CD4-positive, alpha-beta memory T cell (primary cell): ENCODE data around the gene DUS1L. TPM values are rescaled to one million over a fixed set of nuclear protein-coding genes. Genes with fewer than 3 reads are reported as not detected.
"Not testable (repeated sequence)": the region's sequence is repeated elsewhere in the genome, so short reads cannot be mapped to it uniquely, and the experiment has no call there.

Source experiments
- CTCF ChIA-PET: fragments of 350-600 bp; sonication (Branson Sonifier 250); formaldehyde crosslinking; loops from one replicate; lab custom pipeline; 2021; ENCODE audit warnings: inconsistent platforms; ENCODE audit not compliant: partially characterized antibody; lab: Charles Lee
- POLR2A ChIA-PET: fragments of 350-600 bp; sonication (Branson Sonifier 250); formaldehyde crosslinking; loops from one replicate; lab custom pipeline; 2021; ENCODE audit not compliant: partially characterized antibody; lab: Charles Lee
- DNase-seq, 5 donors: peaks; one replicate each; pipeline versions ENCODE4 v3.0.0 to v3.0.0-alpha.2; 2020 to 2022; ENCODE audit warnings: mixed read lengths in 1 of 5
- H3K27ac ChIP-seq: one replicate; pipeline ENCODE4 v1.7.0; 2013; ENCODE audit warnings: low read depth, low read length
- H3K27me3 ChIP-seq: 2 replicates; pipeline ENCODE4 v1.7.0; 2013; ENCODE audit warnings: mild to moderate bottlenecking, low read length, moderate library complexity; ENCODE audit not compliant: insufficient read depth
- H3K36me3 ChIP-seq: 2 replicates; pipeline ENCODE4 v1.7.0; 2013; ENCODE audit warnings: mild to moderate bottlenecking, low read length, moderate library complexity; ENCODE audit not compliant: insufficient read depth
- H3K4me1 ChIP-seq: 2 replicates; pipeline ENCODE4 v1.7.0; 2013; ENCODE audit warnings: mild to moderate bottlenecking, low read length, moderate library complexity; ENCODE audit not compliant: insufficient read depth
- H3K4me3 ChIP-seq, 2 donors: one replicate each; pipeline ENCODE4 v1.7.0; 2013; ENCODE audit warnings: low read length in 2 of 2, mild to moderate bottlenecking in 1 of 2
- H3K9me3 ChIP-seq, 2 donors: one replicate each; pipeline ENCODE4 v1.7.0; 2013; ENCODE audit warnings: low read length in 2 of 2, control low read depth in 1 of 2; ENCODE audit not compliant: control insufficient read depth in 1 of 2
- H3K27ac Mint-ChIP-seq, 7 donors: one replicate each; pipeline ENCODE4 v1.8.0; 2020 to 2021; ENCODE audit warnings: mixed read lengths in 7 of 7, mild to moderate bottlenecking in 6 of 7, inconsistent platforms in 3 of 7, moderate library complexity in 3 of 7
- H3K27me3 Mint-ChIP-seq, 2 donors: one replicate each; pipeline ENCODE4 v1.8.0; 2020 to 2021; ENCODE audit warnings: mixed read lengths in 2 of 2
- H3K36me3 Mint-ChIP-seq, 2 donors: one replicate each; pipeline ENCODE4 v1.8.0; 2020 to 2021; ENCODE audit warnings: mixed read lengths in 2 of 2, inconsistent platforms in 1 of 2, mild to moderate bottlenecking in 1 of 2
- H3K4me1 Mint-ChIP-seq, 4 donors: one replicate each; pipeline ENCODE4 v1.8.0; 2020 to 2021; ENCODE audit warnings: mixed read lengths in 4 of 4, mild to moderate bottlenecking in 1 of 4
- H3K4me3 Mint-ChIP-seq, 8 donors: one replicate each; pipeline ENCODE4 v1.8.0; 2020 to 2021; ENCODE audit warnings: mixed read lengths in 8 of 8, mild to moderate bottlenecking in 7 of 8, moderate library complexity in 6 of 8, inconsistent platforms in 3 of 8
- H3K9me3 Mint-ChIP-seq, 8 donors: one replicate each; pipeline ENCODE4 v1.8.0; 2020 to 2021; ENCODE audit warnings: mixed read lengths in 8 of 8, mild to moderate bottlenecking in 5 of 8, inconsistent platforms in 3 of 8, moderate library complexity in 1 of 8
- intact Hi-C: fragments of 100-400 bp; cut with micrococcal nuclease; formaldehyde crosslinking; loops from one replicate; pipeline ENCODE4 v1.15.1; 2023
- polyA plus RNA-seq, 2 donors: library from polyadenylated mRNA; unstranded; fragments of 300-500 nt; fragmentation: Illumina TruSeq; gene quantifications; one replicate each; pipeline ENCODE4 v1.2.3, GENCODE V29; 2021
- total RNA-seq, 2 experiments: library from RNA; stranded (reverse); gene quantifications; one replicate each; pipeline ENCODE4 v1.2.3, GENCODE V29; 2021

The DUS1L gene
- total and polyA plus RNA-seq, 4 experiments from 2014 or later: 48.1 to 141 (median 139) TPM

- H3K9me3 ChIP-seq, H3K27me3 Mint-ChIP-seq, H3K36me3 ChIP-seq, H3K4me3 ChIP-seq, H3K27me3 ChIP-seq, H3K9me3 Mint-ChIP-seq, DNase-seq, H3K36me3 Mint-ChIP-seq, H3K27ac ChIP-seq: not testable (repeated sequence)
- intact Hi-C loops: loop anchor here (5.0 to 10.0 kb wide), 3 partner anchors 77 to 376 kb away; partner anchors contain the start of genes HEXD, NOTUM and OGFOD3
- POLR2A ChIA-PET: interaction anchor here (1.0 to 2.7 kb wide), 3 partner anchors 26 to 162 kb away, joined by 3 to 21 read pairs (median 8); partner anchors contain the start of gene DUS1L
- Mint-ChIP-seq H3K27ac (peak overlapping the region in 2 of 7 donors; percentile 32 to 59), H3K4me3 (peak overlapping the region in 4 of 8 donors; percentile 26 to 45 (median 34)), H3K4me1 (peaks cover 13 to 36% (median 18%) of the 10 kb centered on the region in 4 donors)
- CTCF ChIA-PET: interaction anchor here (1.1 to 1.7 kb wide), 4 partner anchors 14 to 113 kb away, joined by 3 to 11 read pairs (median 6); partner anchors contain the start of genes GPS1, LRRC45 and RFNG
- H3K4me1 ChIP-seq: peaks cover 19% of the 10 kb centered on the region
These were observed 26.7 kb downstream of the DUS1L start for GRCh38 chr17:82038796-82039409.

DNA sequence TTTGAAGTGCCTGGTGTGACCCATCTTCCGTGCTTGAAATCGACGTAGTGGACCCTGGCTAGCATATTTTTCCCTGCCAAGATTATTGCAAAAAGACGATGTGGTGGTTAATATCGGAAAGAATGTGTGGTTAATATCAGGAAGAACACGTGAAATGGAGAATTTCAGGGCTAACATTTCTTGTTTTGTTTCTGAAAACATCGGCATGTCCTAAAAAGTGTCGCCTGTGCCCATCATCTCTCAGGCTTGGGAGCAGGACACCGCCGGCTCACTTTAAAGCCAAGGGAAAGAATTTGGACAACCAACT is 27.8 kb downstream of the DUS1L start:
- Mint-ChIP-seq H3K27ac (peak overlapping the region; percentile 87 to 96 (median 93)), H3K9me3 (no peaks in the 10 kb centered on the region), H3K4me1 (peaks cover 13 to 36% (median 18%) of the 10 kb centered on the region in 4 donors), H3K27me3 (no peaks in the 10 kb centered on the region), H3K4me3 (peak overlapping the region; percentile 87 to 95 (median 90)), H3K36me3 (peaks cover 0 to 6% of the 10 kb centered on the region in 2 donors)
- Histone ChIP-seq H3K36me3 (no peaks in the 10 kb centered on the region), H3K27me3 (no peaks in the 10 kb centered on the region), H3K4me3 (peak overlapping the region; percentile 52 to 80), H3K4me1 (peaks cover 19% of the 10 kb centered on the region), H3K27ac (no peak overlapping the region), H3K9me3 (no peaks in the 10 kb centered on the region)
- ChIA-PET CTCF (interaction anchor here (0.7 to 1.7 kb wide), 24 partner anchors 10 to 260 kb away, joined by 3 to 11 read pairs (median 4); partner anchors contain the start of genes CENPX, GPS1, LRRC45 and RFNG), POLR2A (interaction anchor here (0.6 to 2.7 kb wide), 18 partner anchors 14 to 254 kb away, joined by 3 to 26 read pairs (median 8); partner anchors contain the start of genes ASPSCR1, CENPX, DUS1L and FASN)
- DNase-seq: no peak
- intact Hi-C loops: loop anchor here (1.0 to 10.0 kb wide), 8 partner anchors 13 to 377 kb away; partner anchors contain the start of genes DUS1L, FASN, GPS1 and HEXD

GRCh38 chr17:82037092-82037888 is 28.3 kb downstream of the DUS1L start, which contains the start of gene DCXR:
TSS of gene DCXR (minus strand) at chr17:82037697. CDS start at chr17:82037682, 15 bp downstream.
- H3K36me3 Mint-ChIP-seq: peaks cover 0 to 6% of the 10 kb centered on the region in 2 donors
- peak within 1 kb of the TSS; percentile 57 for H3K27ac ChIP-seq
- H3K36me3 ChIP-seq: no peaks in the 10 kb centered on the region
- peaks cover 13 to 36% (median 18%) of the 10 kb centered on the region in 4 donors for H3K4me1 Mint-ChIP-seq
- no peaks in the 10 kb centered on the region for H3K27me3 ChIP-seq
- H3K9me3 ChIP-seq: no peaks in the 10 kb centered on the region
- intact Hi-C loops: loop anchor here (1.0 to 10.0 kb wide), 8 partner anchors 14 to 378 kb away; partner anchors contain the start of genes DUS1L, FASN, GPS1 and HEXD
- peaks cover 19% of the 10 kb centered on the region for H3K4me1 ChIP-seq
- H3K27me3 Mint-ChIP-seq: no peaks in the 10 kb centered on the region
- H3K27ac Mint-ChIP-seq: peak within 1 kb of the TSS; percentile 87 to 96 (median 93)
- H3K4me3 ChIP-seq: peak within 1 kb of the TSS; percentile 52 to 80
- ChIA-PET CTCF (interaction anchor here (0.7 to 1.7 kb wide), 25 partner anchors 9 to 261 kb away, joined by 3 to 11 read pairs (median 4); partner anchors contain the start of genes CENPX, GPS1, LRRC45 and RFNG), POLR2A (interaction anchor here (0.6 to 2.7 kb wide), 19 partner anchors 15 to 255 kb away, joined by 3 to 26 read pairs (median 7); partner anchors contain the start of genes ASPSCR1, CENPX, DUS1L and FASN)
- H3K4me3 Mint-ChIP-seq: peak within 1 kb of the TSS; percentile 87 to 95 (median 90)
- DNase-seq: peak; percentile 95 to 96 (median 95)
- H3K9me3 Mint-ChIP-seq: no peaks in the 10 kb centered on the region

- intact Hi-C loops: loop anchor here (1.0 to 10.0 kb wide), 8 partner anchors 13 to 378 kb away; partner anchors contain the start of genes DUS1L, FASN, GPS1 and HEXD
- Histone ChIP-seq H3K9me3 (no peaks in the 10 kb centered on the region), H3K4me1 (peaks cover 23% of the 10 kb centered on the region), H3K36me3 (no peaks in the 10 kb centered on the region), H3K4me3 (peak overlapping the region; percentile 42 to 80), H3K27me3 (no peaks in the 10 kb centered on the region), H3K27ac (peak overlapping the region; percentile 57)
- Mint-ChIP-seq H3K27me3 (no peaks in the 10 kb centered on the region), H3K36me3 (peaks cover 0 to 6% of the 10 kb centered on the region in 2 donors), H3K27ac (peak overlapping the region in 1 of 7 donors; percentile 92), H3K4me3 (peak overlapping the region; percentile 46 to 91 (median 68)), H3K4me1 (peaks cover 13 to 36% (median 18%) of the 10 kb centered on the region in 4 donors), H3K9me3 (no peaks in the 10 kb centered on the region)
- POLR2A ChIA-PET: interaction anchor here (0.8 to 2.7 kb wide), 7 partner anchors 14 to 90 kb away, joined by 3 to 21 read pairs (median 11); partner anchors contain the start of genes CENPX, DUS1L, FASN and LRRC45
- DNase-seq: no peak
- CTCF ChIA-PET: interaction anchor here (1.0 to 1.4 kb wide), 3 partner anchors 72 to 90 kb away, joined by 3 read pairs; no protein-coding TSS in a partner anchor
These were observed 28.9 kb downstream of the DUS1L start for GRCh38 chr17:82036634-82037091.

DNA sequence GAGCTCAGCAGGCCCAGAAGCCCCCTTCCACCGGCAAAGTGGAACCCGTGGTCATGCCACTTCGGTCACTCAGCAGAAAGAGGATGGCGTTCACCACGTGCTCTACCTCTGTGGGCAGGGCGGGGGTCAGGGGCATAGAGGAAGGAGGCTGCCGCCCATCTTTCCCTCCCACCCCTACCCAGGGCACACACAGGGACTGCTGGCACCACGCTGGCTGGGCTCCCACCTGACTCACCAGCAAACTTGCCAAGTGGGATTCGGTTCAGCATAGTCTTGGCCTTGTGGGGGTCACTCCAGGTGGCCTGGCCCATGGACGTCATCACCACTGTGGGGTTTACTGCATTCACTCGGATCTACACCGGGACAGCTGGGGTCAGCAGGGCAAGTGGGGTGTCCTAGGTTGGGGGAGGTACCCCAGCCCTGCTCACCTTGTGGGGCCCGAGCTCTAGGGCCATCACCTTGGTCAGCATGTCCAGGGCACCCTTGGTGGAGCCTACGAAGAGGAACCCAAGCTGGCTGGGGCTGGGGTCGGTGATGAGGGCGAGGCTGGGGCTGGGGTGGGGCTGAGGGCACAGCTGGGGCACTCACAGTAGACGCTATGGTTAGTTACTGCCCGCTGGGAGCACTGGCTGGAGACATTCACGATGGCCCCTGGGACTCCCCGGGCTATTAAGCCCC is 29.5 kb downstream of the DUS1L start:
- DNase-seq: no peak
- ChIA-PET CTCF (interaction anchor here (1.0 to 1.4 kb wide), 2 partner anchors 8 to 90 kb away, joined by 3 read pairs; no protein-coding TSS in a partner anchor), POLR2A (interaction anchor here (0.8 to 2.7 kb wide), 6 partner anchors 14 to 91 kb away, joined by 3 to 21 read pairs (median 9); partner anchors contain the start of genes CENPX, DUS1L and LRRC45)
- H3K4me1 Mint-ChIP-seq: peaks cover 13 to 36% (median 18%) of the 10 kb centered on the region in 4 donors
- peak overlapping the region in 7 of 8 donors; percentile 32 to 91 (median 69) for H3K4me3 Mint-ChIP-seq
- Histone ChIP-seq H3K27ac (peak overlapping the region; percentile 57), H3K9me3 (no peaks in the 10 kb centered on the region), H3K27me3 (no peaks in the 10 kb centered on the region), H3K4me3 (peak overlapping the region; percentile 42 to 80), H3K36me3 (no peaks in the 10 kb centered on the region), H3K4me1 (peaks cover 23% of the 10 kb centered on the region)
- H3K27ac Mint-ChIP-seq: peak overlapping the region in 3 of 7 donors; percentile 29 to 66 (median 41)
- intact Hi-C loops: loop anchor here (2.0 to 10.0 kb wide), 4 partner anchors 29 to 379 kb away; partner anchors contain the start of genes DUS1L, HEXD, NOTUM and OGFOD3
- peaks cover 0 to 6% of the 10 kb centered on the region in 2 donors for H3K36me3 Mint-ChIP-seq
- no peaks in the 10 kb centered on the region for H3K9me3 Mint-ChIP-seq
- H3K27me3 Mint-ChIP-seq: no peaks in the 10 kb centered on the region
